Endothelial cell of hepatic sinusoid (primary cell): ENCODE results near the gene IPO11.
"Not testable (repeated sequence)": the region's sequence is repeated elsewhere in the genome, so short reads cannot be mapped to it uniquely, and the experiment has no call there.

Experiments
- in situ Hi-C: cut with HindIII; loops from 2 replicates; pipeline ENCODE4 v1.10.0; 2017; ENCODE audit warnings: low sequenced_read_pairs

The IPO11 gene

GRCh38 chr5:62565740-62566139, 153.2 kb downstream of the IPO11 start:
- in situ Hi-C loops = not testable (repeated sequence)

GRCh38 chr5:62568143-62568542, 155.6 kb downstream of the IPO11 start:
- in situ Hi-C loops = no loop called here

GRCh38 chr5:62568800-62569432, 156.4 kb downstream of the IPO11 start:
- in situ Hi-C loops = no loop called here

DNA sequence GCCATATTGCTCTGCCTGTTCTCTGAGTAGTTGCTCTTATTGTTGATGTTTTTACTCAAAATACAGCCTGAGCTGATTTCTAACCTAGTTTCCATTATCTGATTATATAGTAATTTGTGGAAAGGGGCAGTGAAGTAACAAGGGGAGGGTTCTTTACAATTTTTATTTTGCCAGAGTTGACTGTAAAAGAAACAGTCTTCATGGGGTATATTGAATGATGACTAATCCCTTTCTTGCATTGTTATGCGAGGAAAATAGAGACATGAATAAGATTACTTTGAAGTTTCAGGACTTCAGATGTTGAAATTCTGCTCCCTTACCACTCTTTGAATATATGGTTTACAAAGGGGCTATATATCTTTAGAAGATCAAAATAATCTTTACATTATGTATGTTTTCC, 156.9 kb downstream of the IPO11 start:
- in situ Hi-C loops = no loop called here

DNA sequence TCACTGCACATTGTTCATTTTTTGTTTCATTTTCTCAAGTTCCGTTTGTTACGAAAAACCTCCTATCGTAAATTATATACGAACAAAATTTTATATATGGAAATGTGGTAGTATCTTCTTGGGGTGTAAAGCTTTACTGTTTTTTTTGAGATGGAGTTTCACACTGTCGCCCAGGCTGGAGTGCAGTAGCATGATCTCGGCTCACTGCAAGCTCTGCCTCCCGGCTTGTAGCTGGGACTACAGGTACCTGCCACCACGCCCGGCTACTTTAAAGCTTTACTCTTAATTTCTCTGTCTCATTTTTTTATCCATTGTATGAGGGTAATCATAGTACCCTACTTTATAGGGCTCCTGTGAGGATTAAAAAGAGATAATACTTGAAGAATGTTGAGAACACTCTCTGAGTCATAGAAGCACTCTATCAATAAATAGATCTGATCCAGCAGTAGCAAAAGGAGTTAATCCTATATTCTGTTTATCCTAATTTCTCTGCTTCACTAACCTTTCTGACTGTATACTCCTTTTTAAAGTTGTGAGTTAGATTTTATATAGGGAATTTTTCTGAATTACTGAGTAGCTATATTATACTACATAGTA, 160.5 kb downstream of the IPO11 start:
- in situ Hi-C loops = loop anchor here (5.0 kb wide), 1 partner anchor 56 kb away; no protein-coding TSS in a partner anchor

DNA sequence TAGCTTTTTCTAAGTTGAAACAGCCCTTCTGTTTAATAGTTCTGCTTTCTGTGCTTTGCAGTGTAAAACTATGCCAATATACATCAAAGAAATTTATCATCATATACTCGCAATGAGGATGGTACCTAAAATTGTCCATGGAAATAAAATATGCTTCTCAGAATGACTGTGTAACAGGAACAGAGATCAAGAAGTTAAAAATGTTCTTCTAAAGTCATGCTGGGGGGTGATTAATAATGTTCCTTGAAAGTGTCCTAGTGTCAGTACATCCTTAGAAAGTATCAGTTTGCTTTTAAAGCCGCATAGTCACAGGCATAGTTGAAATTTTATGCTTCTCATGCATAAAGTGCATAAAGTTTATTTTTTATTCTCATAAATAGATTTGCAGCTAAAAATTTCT, 162.0 kb downstream of the IPO11 start:
- in situ Hi-C loops = loop anchor here (5.0 kb wide), 1 partner anchor 57 kb away; no protein-coding TSS in a partner anchor

DNA sequence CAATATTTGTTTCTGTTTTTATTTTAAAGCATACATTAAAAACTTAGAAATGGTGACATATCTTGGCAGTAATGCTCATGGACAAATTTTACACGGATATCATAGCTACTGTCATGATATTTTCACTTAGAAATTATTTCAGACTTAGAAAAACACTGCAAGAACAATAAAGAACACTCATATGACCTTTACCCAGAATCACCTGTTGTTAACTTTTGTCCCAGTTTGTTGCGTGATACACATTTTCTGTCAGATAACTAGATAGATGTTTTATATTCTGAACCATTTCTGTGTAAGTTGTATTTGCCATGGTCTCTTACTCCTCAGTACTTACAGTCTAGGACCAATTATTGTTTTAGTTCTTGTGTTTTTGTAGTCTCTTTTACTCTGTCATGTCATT, 162.5 kb downstream of the IPO11 start:
- in situ Hi-C loops = no loop called here

GRCh38 chr5:62575489-62575888, 162.9 kb downstream of the IPO11 start:
- in situ Hi-C loops = no loop called here

DNA sequence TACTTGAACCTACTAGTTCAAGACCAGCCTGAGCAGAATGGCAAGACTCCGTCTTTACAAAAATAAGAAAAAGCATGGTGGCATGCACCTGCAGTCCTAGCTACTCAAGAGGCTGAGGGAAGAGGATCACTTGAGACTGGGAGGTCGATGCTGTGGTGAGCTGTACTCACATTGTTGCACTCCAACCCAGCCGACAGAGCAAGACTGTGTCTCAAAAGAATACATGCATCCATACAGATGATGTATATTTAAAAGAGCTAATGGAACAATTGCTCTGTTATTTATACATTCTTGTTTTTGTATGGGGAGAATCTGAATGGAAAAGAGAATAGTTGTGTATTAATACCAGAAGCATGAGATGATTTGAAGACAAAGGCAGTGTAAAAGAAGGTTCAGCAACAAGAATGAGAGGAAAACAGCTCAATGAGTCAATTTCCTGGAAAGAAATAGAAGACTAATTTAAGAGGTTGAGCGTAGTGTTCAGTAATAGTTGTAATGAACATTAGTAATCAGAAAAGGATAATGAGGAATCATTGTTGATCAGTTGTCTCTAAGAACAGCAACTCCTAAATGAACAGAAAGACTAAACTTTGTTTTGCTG, 164.1 kb downstream of the IPO11 start:
- in situ Hi-C loops = no loop called here

DNA sequence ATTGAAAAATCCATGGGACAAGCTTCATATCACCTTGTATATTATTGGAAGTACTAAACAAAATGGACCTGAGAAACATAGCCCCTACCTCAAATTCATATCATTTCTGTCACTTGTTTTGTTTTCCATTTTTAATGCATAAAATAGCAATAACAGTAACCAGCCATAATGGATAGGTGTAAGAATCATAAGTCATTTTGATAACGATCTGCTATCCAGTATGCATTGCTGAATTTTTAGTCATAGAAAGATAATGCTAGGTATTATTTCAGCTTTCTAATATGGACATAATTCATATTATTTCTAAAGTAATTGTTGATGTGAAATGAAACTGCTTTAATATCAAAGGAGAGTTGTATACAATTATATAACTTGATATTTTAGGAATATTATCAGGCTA, 164.9 kb downstream of the IPO11 start:
- in situ Hi-C loops = no loop called here

- in situ Hi-C loops = no loop called here
Observed at GRCh38 chr5:62578540-62578939, 166.0 kb downstream of the IPO11 start, which contains the start of gene LRRC70. Gene LRRC70 (plus strand): TSS chr5:62578819. CDS start chr5:62579439, 620 bp downstream.

DNA sequence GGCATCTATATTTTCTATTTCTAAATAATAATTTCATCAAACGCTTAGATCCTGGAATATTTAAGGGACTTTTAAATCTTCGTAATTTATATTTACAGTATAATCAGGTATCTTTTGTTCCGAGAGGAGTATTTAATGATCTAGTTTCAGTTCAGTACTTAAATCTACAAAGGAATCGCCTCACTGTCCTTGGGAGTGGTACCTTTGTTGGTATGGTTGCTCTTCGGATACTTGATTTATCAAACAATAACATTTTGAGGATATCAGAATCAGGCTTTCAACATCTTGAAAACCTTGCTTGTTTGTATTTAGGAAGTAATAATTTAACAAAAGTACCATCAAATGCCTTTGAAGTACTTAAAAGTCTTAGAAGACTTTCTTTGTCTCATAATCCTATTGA, 167.2 kb downstream of the IPO11 start:
- in situ Hi-C loops = no loop called here

GRCh38 chr5:62581836-62582597, 169.5 kb downstream of the IPO11 start:
- in situ Hi-C loops = no loop called here

DNA sequence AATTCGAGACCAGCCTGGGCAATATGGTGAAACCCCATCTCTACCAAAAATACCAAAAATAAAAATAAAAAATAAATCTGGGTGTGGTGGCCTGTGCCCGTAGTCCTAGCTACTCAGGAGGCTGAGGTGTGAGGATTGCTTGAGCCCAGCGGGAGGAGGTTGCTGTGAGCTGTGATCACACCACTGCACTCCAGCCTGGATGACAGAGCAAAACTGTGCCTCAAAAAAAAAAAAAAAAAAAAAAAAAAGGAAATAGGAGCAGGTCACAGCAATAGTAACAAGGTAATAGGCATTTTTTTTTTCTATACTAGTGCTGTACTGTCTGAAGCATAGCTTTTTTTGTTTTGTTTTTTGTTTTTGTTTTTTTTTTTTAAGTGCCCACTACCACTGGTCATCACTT, 171.8 kb downstream of the IPO11 start:
- in situ Hi-C loops = no loop called here

- in situ Hi-C loops = no loop called here
Observed at GRCh38 chr5:62585306-62585705, 172.7 kb downstream of the IPO11 start.

DNA sequence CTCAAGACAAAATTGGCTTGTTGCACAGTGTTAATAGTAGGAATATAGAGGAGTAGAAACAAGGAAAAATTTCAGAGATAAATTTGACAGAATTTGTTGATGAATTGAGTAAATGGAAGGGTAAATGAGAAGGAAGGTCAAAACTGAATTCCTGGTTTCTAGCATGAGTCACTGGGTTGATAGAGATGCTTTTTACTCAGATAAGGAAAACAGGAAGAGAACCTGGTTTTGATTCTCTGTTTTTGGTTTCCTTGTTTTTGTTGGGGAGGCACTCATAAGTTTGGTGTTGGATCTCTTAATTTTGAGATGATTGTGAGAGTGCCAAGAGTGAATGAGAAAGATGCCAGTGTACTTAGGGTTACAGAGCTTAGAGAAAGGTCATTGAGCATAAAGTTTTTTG, 173.2 kb downstream of the IPO11 start:
- in situ Hi-C loops = no loop called here

DNA sequence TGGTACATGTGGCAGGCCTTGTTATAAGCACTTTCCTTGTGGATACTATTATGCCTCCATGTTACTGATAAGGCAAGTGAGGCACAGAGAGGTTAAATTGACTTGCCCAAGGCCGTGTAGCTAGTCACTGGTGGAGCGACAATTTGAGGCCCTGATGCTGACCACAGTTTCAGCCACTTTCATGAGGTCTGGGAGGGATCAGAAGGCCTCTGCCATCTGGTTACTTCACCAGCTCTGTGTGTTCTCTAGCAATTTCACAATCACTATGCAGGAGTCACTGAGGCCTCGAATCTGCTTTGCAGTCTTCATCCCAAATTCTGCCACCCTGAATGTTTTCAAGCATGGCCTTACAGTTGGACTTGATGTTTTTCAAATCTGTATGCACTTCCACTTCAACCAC, 175.2 kb downstream of the IPO11 start:
- in situ Hi-C loops = no loop called here

DNA sequence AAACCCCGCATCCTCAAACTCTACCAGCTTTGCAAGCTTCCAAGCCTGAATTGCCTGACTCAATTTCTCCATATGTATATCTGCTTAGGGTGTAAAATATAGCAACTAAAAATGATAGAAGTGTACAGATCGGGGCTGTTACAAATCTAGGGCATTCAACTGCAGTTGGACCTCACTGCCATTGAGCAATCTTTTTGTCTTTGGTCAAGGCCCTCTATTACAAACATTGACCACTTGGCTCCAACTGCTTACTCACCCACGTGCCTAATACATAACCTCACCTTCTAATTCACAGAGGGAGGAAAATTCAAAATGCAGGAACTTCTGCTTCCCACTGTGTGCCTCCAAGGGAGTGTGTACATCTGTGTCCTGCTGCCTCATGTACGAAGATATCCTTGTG, 176.1 kb downstream of the IPO11 start:
- in situ Hi-C loops = no loop called here

GRCh38 chr5:62589504-62589903, 176.9 kb downstream of the IPO11 start:
- in situ Hi-C loops = no loop called here

- in situ Hi-C loops = no loop called here
Observed at GRCh38 chr5:62590387-62590786, 177.8 kb downstream of the IPO11 start.

GRCh38 chr5:62592558-62592957, 180.0 kb downstream of the IPO11 start:
- in situ Hi-C loops = no loop called here

DNA sequence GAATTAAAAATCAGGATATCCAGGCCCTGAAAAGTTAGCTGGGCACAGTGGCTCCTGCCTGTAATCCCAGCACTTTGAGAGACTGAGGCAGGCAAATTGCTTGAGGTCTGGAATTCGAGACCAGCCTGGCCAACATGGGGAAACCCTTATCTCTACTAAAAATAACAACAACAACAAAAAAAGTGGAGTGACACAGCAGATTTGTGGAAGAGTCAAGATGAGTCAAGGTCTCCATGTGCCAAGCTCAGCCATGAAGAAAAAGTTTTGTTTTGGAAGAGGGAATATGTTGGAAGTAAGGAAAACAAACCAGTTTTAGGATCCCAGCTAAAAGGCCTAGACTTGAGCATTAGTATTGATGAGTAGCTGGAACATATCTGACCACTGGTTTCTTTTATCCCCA, 180.8 kb downstream of the IPO11 start:
- in situ Hi-C loops = no loop called here
